Fibroblast of pulmonary artery (primary cell): ENCODE data around the gene SLC2A1.
"Not testable (repeated sequence)": the region's sequence is repeated elsewhere in the genome, so short reads cannot be mapped to it uniquely, and the experiment has no call there.

Experiments
- DNase-seq: peaks from one replicate; pipeline ENCODE4 v3.0.0-alpha.2; 2010; ENCODE audit warnings: low read depth
- H3K4me3 ChIP-seq: replicated peaks from 2 replicates; pipeline ENCODE4 v1.5.1; 2011; ENCODE audit warnings: low read depth, mild to moderate bottlenecking, control low read depth, low read length, moderate library complexity
- TF ChIP-seq, protein P1 (sequence below): IDR thresholded peaks from 2 replicates; pipeline ENCODE4 v1.5.1; 2011; ENCODE audit warnings: mild to moderate bottlenecking, control low read depth, low read length, inconsistent platforms; ENCODE audit errors: missing control alignments

SLC2A1 gene

DNA sequence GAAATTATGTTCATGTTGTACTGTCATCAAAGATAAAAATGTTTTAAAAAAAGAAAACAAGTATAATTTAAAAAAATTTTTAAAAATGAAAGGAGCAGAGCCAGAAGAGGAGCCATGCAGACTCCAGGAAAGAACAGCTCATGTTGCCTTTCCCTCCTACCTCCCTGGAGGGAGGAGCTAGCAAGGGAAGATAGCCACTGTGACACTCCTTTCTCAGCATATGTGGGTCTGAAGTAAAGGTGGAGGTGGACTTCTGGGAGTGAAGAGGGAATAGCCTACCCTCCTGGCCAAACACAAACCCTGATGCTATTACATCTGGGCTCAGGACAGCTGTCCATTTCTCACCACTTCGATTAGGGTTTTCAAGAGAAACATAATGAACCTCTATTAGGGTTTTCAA lies 54.2 kb downstream of the SLC2A1 start:
- H3K4me3 ChIP-seq = no peak overlapping the region
- TF ChIP-seq, protein P1, sequence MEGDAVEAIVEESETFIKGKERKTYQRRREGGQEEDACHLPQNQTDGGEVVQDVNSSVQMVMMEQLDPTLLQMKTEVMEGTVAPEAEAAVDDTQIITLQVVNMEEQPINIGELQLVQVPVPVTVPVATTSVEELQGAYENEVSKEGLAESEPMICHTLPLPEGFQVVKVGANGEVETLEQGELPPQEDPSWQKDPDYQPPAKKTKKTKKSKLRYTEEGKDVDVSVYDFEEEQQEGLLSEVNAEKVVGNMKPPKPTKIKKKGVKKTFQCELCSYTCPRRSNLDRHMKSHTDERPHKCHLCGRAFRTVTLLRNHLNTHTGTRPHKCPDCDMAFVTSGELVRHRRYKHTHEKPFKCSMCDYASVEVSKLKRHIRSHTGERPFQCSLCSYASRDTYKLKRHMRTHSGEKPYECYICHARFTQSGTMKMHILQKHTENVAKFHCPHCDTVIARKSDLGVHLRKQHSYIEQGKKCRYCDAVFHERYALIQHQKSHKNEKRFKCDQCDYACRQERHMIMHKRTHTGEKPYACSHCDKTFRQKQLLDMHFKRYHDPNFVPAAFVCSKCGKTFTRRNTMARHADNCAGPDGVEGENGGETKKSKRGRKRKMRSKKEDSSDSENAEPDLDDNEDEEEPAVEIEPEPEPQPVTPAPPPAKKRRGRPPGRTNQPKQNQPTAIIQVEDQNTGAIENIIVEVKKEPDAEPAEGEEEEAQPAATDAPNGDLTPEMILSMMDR = no peak
- DNase-seq = no peak

DNA sequence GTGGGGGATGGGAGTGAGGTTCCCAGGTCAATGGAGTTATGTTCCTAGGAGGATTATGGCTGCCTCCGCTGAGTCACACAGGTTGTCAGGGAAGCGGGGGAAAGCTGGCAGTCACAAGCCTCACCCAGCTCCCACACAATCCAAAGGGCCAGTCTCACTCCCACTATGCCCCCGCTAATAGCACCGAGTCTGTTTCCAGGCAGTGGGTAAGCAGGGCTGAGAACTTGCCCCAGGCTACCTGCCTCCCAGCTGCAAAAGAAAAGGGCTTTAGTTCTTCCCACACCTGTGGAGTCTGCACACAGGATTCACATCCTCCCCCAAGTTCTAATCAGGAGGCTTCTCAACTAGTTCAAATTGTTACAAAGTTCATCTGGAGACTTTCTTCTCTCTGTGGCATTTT lies 58.7 kb downstream of the SLC2A1 start:
- not testable (repeated sequence) for DNase-seq, H3K4me3 ChIP-seq

GRCh38 chr1:42891465-42892138 lies 67.1 kb downstream of the SLC2A1 start:
- H3K4me3 ChIP-seq = no peak overlapping the region
- TF ChIP-seq, protein P1 = no peak
- no peak for DNase-seq

DNA sequence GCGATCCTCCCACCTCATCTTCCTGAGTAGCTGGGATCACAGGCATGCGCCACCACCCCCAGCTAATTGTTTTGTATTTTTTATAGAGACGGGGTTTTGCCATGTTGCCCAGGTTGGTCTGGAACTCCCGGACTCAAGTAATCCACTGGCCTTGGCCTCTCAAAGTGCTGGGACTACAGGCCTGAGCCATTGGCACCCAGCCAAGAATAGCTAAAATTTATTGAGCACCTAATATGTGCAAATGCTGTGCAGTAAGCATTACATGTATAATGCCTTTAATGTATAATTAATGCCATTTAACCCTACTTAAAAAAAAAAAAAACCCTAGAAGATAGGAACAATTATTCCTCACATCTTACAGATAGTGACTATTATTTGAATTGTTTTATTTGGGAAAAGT lies 69.4 kb downstream of the SLC2A1 start:
- no peak overlapping the region for H3K4me3 ChIP-seq
- no peak for DNase-seq
- TF ChIP-seq, protein P1 = no peak

DNA sequence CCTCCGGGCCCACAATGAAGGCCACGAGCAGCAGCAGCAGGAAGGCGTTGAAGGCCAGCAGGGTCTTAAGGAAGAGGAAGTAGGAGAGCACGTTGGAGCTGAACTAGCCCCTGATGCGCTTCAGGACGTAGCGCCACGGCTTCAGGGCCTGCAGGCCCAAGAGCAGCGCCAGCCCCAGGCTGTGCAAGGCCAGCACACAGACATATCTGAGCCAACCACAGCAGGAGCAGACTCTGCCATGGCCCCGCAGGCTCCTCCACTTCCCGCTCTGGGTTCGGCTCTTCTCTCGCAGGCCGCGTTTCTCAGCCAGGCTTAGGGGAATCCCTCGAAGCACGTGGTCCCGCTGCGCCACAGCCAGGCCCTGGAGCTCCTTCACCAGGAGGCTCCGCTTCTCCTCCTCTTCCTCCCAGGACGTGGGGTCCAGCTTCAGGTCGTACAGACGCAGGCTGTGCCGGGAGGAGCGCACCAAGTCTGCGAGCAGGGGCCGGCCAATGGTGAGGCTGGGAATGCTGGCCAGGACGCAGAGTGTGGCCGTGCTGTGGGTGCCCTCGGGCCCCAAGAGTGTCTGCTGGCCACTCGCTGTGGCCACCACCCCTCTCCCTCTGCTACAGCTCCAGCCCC lies 70.5 kb downstream of the SLC2A1 start:
- TF ChIP-seq, protein P1 = no peak
- DNase-seq = no peak
- no peak overlapping the region for H3K4me3 ChIP-seq

GRCh38 chr1:42887366-42887765 lies 71.3 kb downstream of the SLC2A1 start:
- TF ChIP-seq, protein P1 = no peak
- H3K4me3 ChIP-seq = no peak overlapping the region
- no peak for DNase-seq

- H3K4me3 ChIP-seq = no peak overlapping the region
- TF ChIP-seq, protein P1 = no peak
- peak; percentile 14 for DNase-seq
These were observed 71.9 kb downstream of the SLC2A1 start for GRCh38 chr1:42886800-42887199.
